OCI-LY3 (cell line): ENCODE measurements around the gene DAGLA.

ENCODE experiments used
- EZH2phosphoT487 ChIP-seq: fragments of 200-600 bp; shearing (Covaris generic); IDR thresholded peaks from 2 replicates; pipeline ENCODE4 v1.6.1; 2018; ENCODE audit warnings: antibody characterized with exemption, mixed run types, low read depth
- TF ChIP-seq, protein P1 (sequence below): fragments of 200-600, 300-600 bp; sonication (generic); IDR thresholded peaks from 2 replicates; pipeline ENCODE4 v1.5.1; 2014; ENCODE audit warnings: antibody characterized with exemption, low read length, low read depth

DNA sequence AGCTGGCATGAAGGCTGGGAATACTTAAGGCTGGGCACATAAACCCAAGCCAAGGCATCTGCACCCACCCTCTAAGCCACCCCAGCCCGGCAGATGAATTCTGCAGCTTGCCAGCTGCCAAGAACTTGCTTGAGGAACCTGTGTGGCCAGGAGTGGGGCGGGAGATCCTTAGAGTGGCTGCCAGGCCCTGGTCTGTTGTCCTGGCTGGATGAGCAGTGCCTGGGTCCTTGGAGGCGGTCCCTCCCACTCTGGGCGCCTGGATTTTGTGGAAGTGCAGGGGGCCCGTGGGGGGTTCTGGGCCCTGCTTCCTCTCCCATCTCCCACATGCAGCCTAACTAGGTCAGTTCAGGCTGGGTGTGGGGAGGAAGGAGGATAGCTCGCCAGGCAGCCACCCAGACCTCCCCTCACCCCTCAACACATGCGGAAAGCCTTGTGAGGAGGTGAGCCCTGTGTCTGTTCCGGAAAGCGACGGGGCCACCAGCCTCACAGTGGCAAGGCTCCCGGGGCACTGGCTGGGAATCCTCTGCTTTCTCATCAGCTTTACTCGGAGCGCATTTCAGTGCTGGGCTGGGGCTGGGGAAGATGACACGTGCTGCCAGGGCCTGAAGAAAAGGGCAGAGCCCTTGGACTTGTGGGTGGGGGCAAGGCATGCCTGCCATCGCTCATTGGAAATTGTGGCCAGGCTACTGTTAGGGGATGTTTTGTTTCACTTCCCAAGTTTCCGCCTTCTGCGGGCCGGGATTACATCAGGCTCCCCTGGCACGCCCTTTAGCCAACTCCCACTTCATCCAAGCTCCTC, 8.4 kb downstream of the DAGLA start:
- TF ChIP-seq, protein P1, sequence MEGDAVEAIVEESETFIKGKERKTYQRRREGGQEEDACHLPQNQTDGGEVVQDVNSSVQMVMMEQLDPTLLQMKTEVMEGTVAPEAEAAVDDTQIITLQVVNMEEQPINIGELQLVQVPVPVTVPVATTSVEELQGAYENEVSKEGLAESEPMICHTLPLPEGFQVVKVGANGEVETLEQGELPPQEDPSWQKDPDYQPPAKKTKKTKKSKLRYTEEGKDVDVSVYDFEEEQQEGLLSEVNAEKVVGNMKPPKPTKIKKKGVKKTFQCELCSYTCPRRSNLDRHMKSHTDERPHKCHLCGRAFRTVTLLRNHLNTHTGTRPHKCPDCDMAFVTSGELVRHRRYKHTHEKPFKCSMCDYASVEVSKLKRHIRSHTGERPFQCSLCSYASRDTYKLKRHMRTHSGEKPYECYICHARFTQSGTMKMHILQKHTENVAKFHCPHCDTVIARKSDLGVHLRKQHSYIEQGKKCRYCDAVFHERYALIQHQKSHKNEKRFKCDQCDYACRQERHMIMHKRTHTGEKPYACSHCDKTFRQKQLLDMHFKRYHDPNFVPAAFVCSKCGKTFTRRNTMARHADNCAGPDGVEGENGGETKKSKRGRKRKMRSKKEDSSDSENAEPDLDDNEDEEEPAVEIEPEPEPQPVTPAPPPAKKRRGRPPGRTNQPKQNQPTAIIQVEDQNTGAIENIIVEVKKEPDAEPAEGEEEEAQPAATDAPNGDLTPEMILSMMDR: no peak
- no peak for TF ChIP-seq EZH2phosphoT487
